H1 (cell line): ENCODE results near the gene RNF145. TPM values are rescaled to one million over a fixed set of nuclear protein-coding genes. Genes with fewer than 3 reads are reported as not detected.

Experiments
- CTCF ChIA-PET: fragments of 300-600 bp; sonication (Branson Sonifier 250); formaldehyde crosslinking; loops from one replicate; lab custom pipeline; 2021; ENCODE audit not compliant: partially characterized antibody; lab: Charles Lee
- POLR2A ChIA-PET: fragments of 300-600 bp; sonication (Branson Sonifier 250); formaldehyde crosslinking; loops from one replicate; lab custom pipeline; 2021; ENCODE audit warnings: inconsistent platforms; ENCODE audit not compliant: partially characterized antibody; lab: Charles Lee
- DNase-seq, 2 experiments: peaks; one replicate each; pipeline versions ENCODE4 v3.0.0 to v3.0.0-alpha.2; 2010 to 2022; ENCODE audit warnings: low spot score in 2 of 2, low read depth in 1 of 2, mixed read lengths in 1 of 2
- FAIRE-seq: peaks from 2 replicates; lab custom pipeline; 2011; peaks lifted over from hg19 to GRCh38; lab: Jason Lieb, UNC
- H2AFZ ChIP-seq: 2 replicates; pipeline ENCODE4 v1.8.1; 2012; ENCODE audit warnings: low read length, inconsistent platforms
- H2AK5ac ChIP-seq: 2 replicates; pipeline ENCODE4 v1.6.1; 2013; ENCODE audit warnings: low read depth, low read length
- H2BK120ac ChIP-seq: replicated peaks from 2 replicates; pipeline ENCODE3; 2013; ENCODE audit warnings: low read depth, low read length, inconsistent platforms
- H2BK12ac ChIP-seq: 2 replicates; pipeline ENCODE4 v1.6.1; 2013; ENCODE audit warnings: low read depth, low read length
- H2BK15ac ChIP-seq: 2 replicates; pipeline ENCODE4 v1.6.1; 2013; ENCODE audit warnings: low read length
- H2BK20ac ChIP-seq: 2 replicates; pipeline ENCODE4 v1.6.1; 2013; ENCODE audit warnings: low read length
- H2BK5ac ChIP-seq: 2 replicates; pipeline ENCODE4 v1.6.1; 2013; ENCODE audit warnings: low read depth, low read length
- H3K14ac ChIP-seq: 2 replicates; pipeline ENCODE4 v1.6.1; 2013; ENCODE audit warnings: inconsistent platforms; ENCODE audit not compliant: insufficient read length
- H3K18ac ChIP-seq: 2 replicates; pipeline ENCODE4 v1.6.1; 2013; ENCODE audit warnings: low read length; ENCODE audit errors: extremely low read depth
- H3K23ac ChIP-seq: 2 replicates; pipeline ENCODE4 v1.6.1; 2013; ENCODE audit warnings: inconsistent platforms; ENCODE audit not compliant: insufficient read length
- H3K23me2 ChIP-seq: 2 replicates; pipeline ENCODE4 v1.6.1; 2013; ENCODE audit warnings: low read depth, low read length
- H3K27ac ChIP-seq: 2 replicates; pipeline ENCODE4 v1.6.1; 2011; ENCODE audit warnings: low read depth, low read length, inconsistent platforms
- H3K27me3 ChIP-seq, 4 experiments: replicated peaks in 1 of 4; 1 replicate in 1 of 4; 2 replicates in 3 of 4; pipeline versions ENCODE4 v1.6.1 to v1.8.1; 2011 to 2013; ENCODE audit warnings: low read length in 3 of 4, mild to moderate bottlenecking in 3 of 4, inconsistent platforms in 2 of 4, mixed read lengths in 2 of 4, moderate library complexity in 1 of 4; ENCODE audit not compliant: control insufficient read depth in 3 of 4, insufficient read depth in 3 of 4; ENCODE audit errors: extremely low read depth in 1 of 4
- H3K36me3 ChIP-seq, 4 experiments: 2 replicates each; pipeline versions ENCODE4 v1.6.1 to v1.8.1; 2011 to 2013; ENCODE audit warnings: mild to moderate bottlenecking in 4 of 4, low read length in 3 of 4, moderate library complexity in 2 of 4, control low read depth in 1 of 4, inconsistent platforms in 1 of 4; ENCODE audit not compliant: insufficient read depth in 4 of 4, control insufficient read depth in 2 of 4
- H3K4ac ChIP-seq: replicated peaks from 2 replicates; pipeline ENCODE3; 2013; ENCODE audit warnings: low read length, low read depth, mixed read lengths, inconsistent platforms; ENCODE audit not compliant: insufficient read length
- H3K4me1 ChIP-seq, 4 experiments: replicated peaks in 1 of 4; 1 replicate in 1 of 4; 2 replicates in 3 of 4; pipeline versions ENCODE4 v1.6.1 to v1.8.1; 2011 to 2013; ENCODE audit warnings: low read length in 3 of 4, inconsistent platforms in 2 of 4, mixed read lengths in 1 of 4; ENCODE audit not compliant: insufficient read depth in 4 of 4, control insufficient read depth in 3 of 4
- H3K4me2 ChIP-seq, 2 experiments: 2 replicates each; pipeline versions ENCODE4 v1.6.1 to v1.8.1; 2011 to 2013; ENCODE audit warnings: low read depth in 2 of 2, low read length in 2 of 2, control low read depth in 1 of 2, inconsistent platforms in 1 of 2, mild to moderate bottlenecking in 1 of 2; ENCODE audit not compliant: insufficient read depth in 1 of 2
- H3K4me3 ChIP-seq, 4 experiments: fragments of 200-600, 300-600 bp in 1 of 4; sonication (generic), shearing (Covaris generic), sonication (Bioruptor Twin) in 1 of 4; 2 replicates each; pipeline versions ENCODE4 v1.5.1 to v1.8.1; 2011 to 2016; ENCODE audit warnings: low read length in 4 of 4, low read depth in 3 of 4, control low read depth in 2 of 4, inconsistent platforms in 2 of 4, mild to moderate bottlenecking in 2 of 4, mixed read lengths in 1 of 4, moderate library complexity in 1 of 4; ENCODE audit not compliant: insufficient read depth in 2 of 4; ENCODE audit errors: extremely low read depth in 1 of 4
- H3K56ac ChIP-seq: replicated peaks from 2 replicates; pipeline ENCODE3; 2013; ENCODE audit warnings: low read depth, mild to moderate bottlenecking, mixed read lengths, low read length, inconsistent platforms; ENCODE audit not compliant: insufficient read length
- H3K79me1 ChIP-seq: 2 replicates; pipeline ENCODE4 v1.6.1; 2013; ENCODE audit warnings: low read depth, low read length, control low read depth
- H3K79me2 ChIP-seq, 2 experiments: 2 replicates each; pipeline versions ENCODE4 v1.6.1 to v1.8.1; 2012 to 2013; ENCODE audit warnings: low read length in 2 of 2, mild to moderate bottlenecking in 2 of 2, inconsistent platforms in 1 of 2; ENCODE audit not compliant: insufficient read depth in 2 of 2, control insufficient read depth in 1 of 2
- H3K9ac ChIP-seq, 4 experiments: replicated peaks in 1 of 4; 1 replicate in 1 of 4; 2 replicates in 3 of 4; pipeline versions ENCODE4 v1.6.1 to v1.8.1; 2011 to 2013; ENCODE audit warnings: low read depth in 3 of 4, low read length in 3 of 4, control low read depth in 2 of 4, mild to moderate bottlenecking in 2 of 4, moderate library complexity in 2 of 4, inconsistent platforms in 1 of 4; ENCODE audit errors: extremely low read depth in 1 of 4
- H3K9me3 ChIP-seq, 2 experiments: 2 replicates each; pipeline versions ENCODE4 v1.6.1 to v1.8.1; 2012 to 2013; ENCODE audit warnings: mild to moderate bottlenecking in 2 of 2, moderate library complexity in 2 of 2, control low read depth in 1 of 2, inconsistent platforms in 1 of 2, low read depth in 1 of 2, low read length in 1 of 2, mixed read lengths in 1 of 2; ENCODE audit not compliant: insufficient read depth in 2 of 2
- H4K20me1 ChIP-seq, 2 experiments: replicated peaks in 1 of 2; 2 replicates each; pipeline versions ENCODE3 to v1.8.1; 2011 to 2013; ENCODE audit warnings: inconsistent platforms in 2 of 2, low read length in 2 of 2, mild to moderate bottlenecking in 1 of 2; ENCODE audit not compliant: insufficient read depth in 2 of 2, control insufficient read depth in 1 of 2
- H4K5ac ChIP-seq: 2 replicates; pipeline ENCODE4 v1.6.1; 2013; ENCODE audit warnings: low read length, low read depth, mixed read lengths, inconsistent platforms; ENCODE audit not compliant: insufficient read length
- H4K8ac ChIP-seq: 2 replicates; pipeline ENCODE4 v1.8.0; 2013; ENCODE audit warnings: mild to moderate bottlenecking, moderate library complexity, low read length, inconsistent platforms; ENCODE audit not compliant: insufficient read depth; ENCODE audit errors: extremely low read depth
- H4K91ac ChIP-seq: replicated peaks from 2 replicates; pipeline ENCODE3; 2013; ENCODE audit warnings: low read length, mixed read lengths, inconsistent platforms; ENCODE audit not compliant: insufficient read length
- BCL11A ChIP-seq, 2 experiments: IDR thresholded peaks; one replicate each; pipeline ENCODE4 v1.6.1; 2011; ENCODE audit warnings: low read depth in 2 of 2, low read length in 2 of 2, mild to moderate bottlenecking in 2 of 2
- E2F6 ChIP-seq: IDR thresholded peaks from 2 replicates; pipeline ENCODE4 v1.6.1; 2012; ENCODE audit warnings: inconsistent platforms
- JUN ChIP-seq: IDR thresholded peaks from 2 replicates; pipeline ENCODE4 v1.6.1; 2011; ENCODE audit warnings: low read depth, mild to moderate bottlenecking, improper control_type of control experiment, low read length
- JUND ChIP-seq: IDR thresholded peaks from 2 replicates; pipeline ENCODE4 v1.6.1; 2011; ENCODE audit warnings: mild to moderate bottlenecking, improper control_type of control experiment, low read length
- POLR2A ChIP-seq, 2 experiments: IDR thresholded peaks; 1 replicate in 1 of 2; 2 replicates in 1 of 2; pipeline ENCODE4 v1.6.1; 2011; ENCODE audit warnings: low read depth in 2 of 2, low read length in 2 of 2, mild to moderate bottlenecking in 2 of 2; ENCODE audit errors: control extremely low read depth in 1 of 2
- RAD21 ChIP-seq, 2 experiments: IDR thresholded peaks in 1 of 2; conservative IDR thresholded peaks in 1 of 2; 2 replicates each; pipeline ENCODE4 v1.6.1; 2011; ENCODE audit warnings: low read depth in 2 of 2, low read length in 2 of 2, improper control_type of control experiment in 1 of 2, inconsistent platforms in 1 of 2, mild to moderate bottlenecking in 1 of 2, moderate library complexity in 1 of 2
- RFX5 ChIP-seq: IDR thresholded peaks from 2 replicates; pipeline ENCODE4 v1.6.1; 2011; ENCODE audit warnings: low read depth, low read length, improper control_type of control experiment, borderline replicate concordance
- SRF ChIP-seq: IDR thresholded peaks from 2 replicates; pipeline ENCODE4 v1.6.1; 2011; ENCODE audit warnings: mild to moderate bottlenecking, low read depth, low read length, moderate library complexity
- TAF1 ChIP-seq: IDR thresholded peaks from 2 replicates; pipeline ENCODE4 v1.6.1; 2011; ENCODE audit warnings: mild to moderate bottlenecking, low read depth, low read length
- WGBS, 2 experiments: shearing (Covaris generic) in 1 of 2; methylation state at CpG; one replicate each; pipeline versions ENCODE4 v1.1.6 to v1.1.7; 2013 to 2015; ENCODE audit warnings: low lambda C conversion rate in 2 of 2, mixed read lengths in 2 of 2, inconsistent platforms in 1 of 2, low coverage in 1 of 2, missing lambda C conversion rate in 1 of 2; ENCODE audit not compliant: insufficient replicate concordance in 2 of 2, insufficient coverage in 1 of 2, insufficient read length in 1 of 2; ENCODE audit errors: extremely low coverage in 1 of 2, missing lambda C conversion rate in 1 of 2; 5-methylcytosine and 5-hydroxymethylcytosine counted together
- polyA plus RNA-seq, 7 experiments: library from polyadenylated mRNA; depleted of rRNA in 3 of 7; stranded (reverse) in 5 of 7; unstranded in 2 of 7; fragments of >200 nt in 5 of 7; fragments of 200-250 nt in 2 of 7; gene quantifications; 1 replicate in 5 of 7; 2 replicates in 1 of 7; 4 replicates in 1 of 7; pipeline versions ENCODE4 v1.2.1 to v1.2.3, GENCODE V29; 2011 to 2013; ENCODE audit warnings: missing spikeins in 2 of 7, mixed read lengths in 2 of 7
- total RNA-seq: library from RNA; stranded (reverse); fragmentation: NEBNext Ultra II Directional; extraction: Animal tissue kit (Norgen Biotek cat#: 25700); gene quantifications from 2 replicates; pipeline ENCODE4 v1.2.1, GENCODE V29; 2021

The RNF145 gene
- total and polyA plus RNA-seq, 2 of the 8 experiments (the other 6 are each of a cell fraction or from before 2014, with no cell fraction given) = 34.2 to 72.5 TPM

GRCh38 chr5:159218595-159219023, 9.3 kb upstream of the RNF145 start:
- H4K20me1 ChIP-seq = no peaks in the 10 kb centered on the region
- H3K4ac ChIP-seq = no peak overlapping the region
- no peak overlapping the region for H2BK5ac ChIP-seq
- no peak overlapping the region for H3K27ac ChIP-seq
- ChIA-PET CTCF (no interaction called here), POLR2A (no interaction called here)
- no peaks in the 10 kb centered on the region for H3K9me3 ChIP-seq
- no peak overlapping the region for H3K56ac ChIP-seq
- DNase-seq (no peak), FAIRE-seq (no peak)
- H3K4me2 ChIP-seq = no peak overlapping the region
- H3K27me3 ChIP-seq = peaks cover 0 to 3% (median 0%) of the 10 kb centered on the region in 4 experiments; a peak in 1 of 7 replicates
- WGBS, 2 experiments = 91% methylated on average over 2 of the region's 2 CpGs; no CpG with 5 or more reads in 1 of the 2 experiments
- H2BK120ac ChIP-seq = no peak overlapping the region
- H3K23ac ChIP-seq = no peak overlapping the region
- H3K14ac ChIP-seq = no peak overlapping the region
- H4K91ac ChIP-seq = no peak overlapping the region
- no peak overlapping the region for H2BK20ac ChIP-seq
- no peak overlapping the region for H4K5ac ChIP-seq
- no peak overlapping the region for H2BK12ac ChIP-seq
- TF ChIP-seq E2F6 (no peak), POLR2A (IDR thresholded peaks at IDR 0.05; ENCODE audit: control extremely low read depth in 1 of 2, low read depth in 2 of 2, low read length in 2 of 2) (no peak), JUN (no peak), JUND (no peak), RAD21 (IDR thresholded peaks at IDR 0.05 in 1 of 2, conservative IDR thresholded peaks at IDR 0.05 in 1 of 2; ENCODE audit: low read depth in 2 of 2, low read length in 2 of 2) (no peak), RFX5 (no peak), SRF (no peak), BCL11A (IDR thresholded peaks at IDR 0.05; ENCODE audit: low read depth in 2 of 2, low read length in 2 of 2) (no peak), TAF1 (no peak)
- no peak overlapping the region for H2BK15ac ChIP-seq
- no peak overlapping the region for H2AK5ac ChIP-seq
- H3K4me1 ChIP-seq = no peaks in the 10 kb centered on the region
- no peaks in the 10 kb centered on the region for H3K36me3 ChIP-seq
- H3K18ac ChIP-seq = no peak overlapping the region
- H4K8ac ChIP-seq = no peak overlapping the region
- no peaks in the 10 kb centered on the region for H3K23me2 ChIP-seq
- H3K79me1 ChIP-seq = no peaks in the 10 kb centered on the region
- H2AFZ ChIP-seq = no peak overlapping the region
- no peak overlapping the region for H3K4me3 ChIP-seq
- no peak overlapping the region for H3K9ac ChIP-seq
- H3K79me2 ChIP-seq = no peaks in the 10 kb centered on the region
